DMS53 (cell line): ENCODE measurements around the gene MCTP1.
A peak's percentile ranks its signal among the peaks of the same experiment; 100 is the strongest.

Source experiments
- DNase-seq: peaks from one replicate; lab custom pipeline; 2025; lab: John Stamatoyannopoulos, UW

The MCTP1 gene

DNA sequence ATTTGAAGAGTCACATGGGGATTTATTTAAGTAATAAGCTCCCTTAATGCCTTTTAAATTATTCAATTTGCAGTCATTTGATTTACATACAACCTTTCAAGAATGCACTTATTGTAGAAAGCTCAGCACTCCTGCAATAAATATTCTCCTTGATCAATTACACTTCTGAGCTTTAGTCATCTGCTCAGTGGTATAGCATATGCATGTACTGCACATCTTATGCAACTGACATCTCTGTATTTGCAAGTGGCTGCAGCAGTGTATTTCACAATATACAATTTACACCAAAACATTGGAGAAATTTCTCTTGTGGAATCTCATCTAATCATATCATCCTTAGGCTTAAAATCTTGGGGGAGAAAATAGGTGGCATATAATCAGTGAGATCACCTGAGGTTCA, 340.7 kb downstream of the MCTP1 start:
- DNase-seq, result no peak

DNA sequence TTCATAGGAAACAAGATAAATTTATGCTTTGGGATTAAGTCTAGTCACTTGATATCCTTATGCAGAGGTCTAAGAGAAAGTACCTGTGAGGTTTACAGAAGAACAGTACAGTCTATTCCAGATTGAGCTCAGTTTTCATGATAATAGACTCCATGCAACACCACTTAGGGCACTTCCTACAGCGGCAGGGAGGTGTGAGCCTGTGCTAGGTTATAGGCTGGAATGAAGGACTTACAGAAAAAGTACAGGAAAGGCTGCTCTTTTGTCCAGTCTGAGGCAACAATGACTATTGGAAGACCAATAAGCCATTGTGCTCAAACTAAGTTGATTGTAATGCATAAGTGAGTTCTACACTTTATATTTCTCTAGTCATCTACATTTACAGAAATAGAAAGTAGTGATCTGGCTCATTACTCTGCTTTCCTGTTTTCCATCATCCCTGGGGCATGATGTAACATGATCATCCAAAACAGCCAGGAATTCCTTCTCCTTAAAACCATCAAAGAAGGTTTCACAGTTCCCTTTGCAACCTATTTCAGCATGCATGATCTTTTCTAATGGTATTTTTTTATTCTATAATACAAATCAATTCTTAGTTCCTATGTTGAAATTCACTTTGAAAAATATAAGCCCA, 343.7 kb downstream of the MCTP1 start:
- DNase-seq, result no peak

DNA sequence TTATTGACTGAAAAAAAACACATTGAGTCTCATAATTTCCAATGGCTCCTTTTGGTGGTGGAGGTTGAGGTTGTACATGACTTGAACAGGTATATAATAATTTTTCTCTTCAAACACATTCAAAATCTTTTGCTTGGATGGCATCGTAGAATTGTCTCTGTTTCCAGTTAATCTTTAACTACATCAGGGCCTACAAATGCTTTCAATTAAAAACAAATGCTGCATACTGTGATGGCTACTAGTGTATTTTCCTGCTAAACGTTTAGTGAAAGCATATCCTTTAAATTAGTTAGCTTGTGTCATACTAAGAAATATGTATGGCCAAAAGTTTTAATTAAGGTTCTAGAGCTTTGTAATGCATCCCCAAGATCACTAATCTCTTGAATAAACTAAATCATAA, 352.6 kb downstream of the MCTP1 start:
- DNase-seq, result peak; percentile 27

DNA sequence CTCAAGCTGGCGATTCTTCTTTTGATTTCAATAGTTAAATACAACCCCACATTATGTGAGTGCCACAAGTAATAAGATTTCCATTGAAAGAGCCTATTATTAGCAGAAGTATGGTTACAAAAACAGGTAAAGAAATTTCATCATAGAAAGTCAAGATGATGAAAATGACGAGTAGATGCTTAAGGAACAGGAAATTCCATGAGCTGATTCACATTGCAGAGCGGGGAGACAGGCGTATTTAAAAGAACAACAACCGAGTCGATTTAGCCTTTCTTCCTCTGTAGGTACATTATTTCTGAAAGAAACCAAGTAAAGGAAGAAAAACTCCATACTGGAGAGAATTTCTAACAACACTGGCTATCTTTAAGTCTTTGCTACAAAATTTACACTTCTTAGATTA, 356.0 kb downstream of the MCTP1 start:
- no peak for DNase-seq

DNA sequence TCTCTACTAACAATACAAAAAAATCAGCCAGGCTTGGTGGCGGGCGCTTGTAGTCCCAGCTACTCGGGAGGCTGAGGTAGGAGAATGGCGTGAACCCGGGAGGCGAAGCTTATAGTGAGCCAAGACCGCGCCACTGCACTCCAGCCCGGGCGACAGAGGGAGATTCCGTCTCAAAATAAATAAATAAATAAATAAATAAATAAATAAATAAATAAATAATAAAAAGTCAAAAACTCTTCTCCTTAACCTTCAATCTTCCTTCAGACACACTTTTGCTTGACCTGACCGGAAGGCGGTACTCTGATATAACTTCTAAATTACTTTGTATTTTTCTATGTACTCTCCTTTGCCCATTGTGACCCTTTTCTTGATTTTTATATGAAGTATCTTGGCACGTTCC, 364.3 kb downstream of the MCTP1 start:
- no peak for DNase-seq

DNA sequence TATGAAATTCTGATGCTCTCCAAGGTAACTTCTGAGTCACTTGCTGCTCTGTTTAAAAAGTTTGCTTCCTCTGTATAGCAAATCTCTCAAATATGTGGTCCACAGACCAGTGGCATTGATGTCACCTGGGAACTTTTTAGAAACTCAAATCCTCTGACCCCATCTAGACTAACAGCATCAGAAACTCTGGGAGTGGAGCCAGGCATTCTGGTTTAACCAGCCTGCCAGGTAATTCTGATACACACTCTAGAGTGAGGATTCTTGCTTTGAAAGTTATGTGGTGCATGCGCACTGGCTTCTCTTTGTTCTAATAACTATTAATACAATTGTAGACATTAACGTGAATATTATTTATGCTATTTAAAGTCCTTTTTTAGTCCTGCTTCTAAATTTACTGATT, 368.3 kb downstream of the MCTP1 start:
- no peak for DNase-seq

DNA sequence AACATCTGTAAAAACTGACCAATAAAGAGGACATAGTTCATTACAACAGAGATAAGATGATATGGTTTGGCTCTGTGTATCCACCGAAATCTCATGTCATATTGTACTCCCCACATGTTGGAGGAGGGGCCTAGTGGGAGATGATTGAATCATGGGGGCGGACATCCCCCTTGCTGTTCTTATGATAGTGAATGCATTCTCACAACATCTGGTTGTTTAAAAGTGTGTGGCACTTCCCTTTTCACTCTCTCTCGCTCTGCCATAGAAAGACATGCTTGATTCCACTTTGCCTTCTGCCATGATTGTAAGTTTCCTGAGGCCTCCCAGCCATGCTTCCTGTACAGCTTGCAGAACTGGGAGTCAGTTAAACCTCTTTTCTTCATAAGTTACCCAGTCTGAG, 373.6 kb downstream of the MCTP1 start:
- no peak for DNase-seq

DNA sequence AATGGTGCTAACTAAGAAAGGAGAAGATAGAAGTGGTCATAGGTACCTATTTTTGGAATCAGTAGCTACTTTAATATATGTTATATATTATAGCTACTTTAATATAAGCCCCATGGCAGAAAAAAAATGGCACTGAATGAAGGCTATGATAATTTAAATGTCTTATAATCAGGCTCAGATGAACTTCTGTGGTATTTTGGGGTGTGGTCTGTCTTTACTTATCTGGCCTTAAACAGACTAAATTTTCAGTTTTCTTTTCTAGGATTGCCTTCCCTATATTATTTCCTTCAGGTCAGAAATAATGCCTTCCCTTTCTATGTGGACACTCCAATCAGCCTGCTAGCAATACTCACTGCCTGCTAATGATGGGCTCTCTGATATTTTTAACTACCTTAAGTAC, 374.2 kb downstream of the MCTP1 start:
- DNase-seq, result no peak

DNA sequence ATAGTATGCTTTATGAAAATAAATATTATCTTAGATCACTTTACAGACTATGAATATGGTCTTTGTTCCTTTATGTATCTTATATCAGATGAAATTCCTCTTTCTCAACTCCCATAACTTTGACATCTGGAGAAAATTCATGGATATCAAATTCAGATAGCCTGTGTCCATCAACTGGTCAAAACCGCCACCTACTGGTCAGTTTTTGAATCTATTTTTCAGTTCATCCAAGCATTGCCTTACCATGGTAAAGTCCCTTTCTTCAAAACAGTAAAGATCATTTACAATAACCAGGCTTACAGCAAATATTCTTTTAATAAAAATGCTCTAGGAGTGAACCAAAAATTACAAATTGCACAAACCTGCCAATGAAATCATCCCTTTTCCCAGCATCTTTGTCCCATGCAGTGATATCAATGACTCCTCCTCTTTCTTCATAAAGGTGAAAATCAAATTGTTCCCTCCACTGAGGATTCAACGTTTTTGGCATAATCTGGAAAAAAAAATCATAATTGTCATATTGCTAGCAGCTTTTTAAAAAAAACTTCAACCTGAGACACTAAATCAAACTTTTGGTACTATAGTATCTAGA, 375.9 kb downstream of the MCTP1 start:
- peak; percentile 71 for DNase-seq

DNA sequence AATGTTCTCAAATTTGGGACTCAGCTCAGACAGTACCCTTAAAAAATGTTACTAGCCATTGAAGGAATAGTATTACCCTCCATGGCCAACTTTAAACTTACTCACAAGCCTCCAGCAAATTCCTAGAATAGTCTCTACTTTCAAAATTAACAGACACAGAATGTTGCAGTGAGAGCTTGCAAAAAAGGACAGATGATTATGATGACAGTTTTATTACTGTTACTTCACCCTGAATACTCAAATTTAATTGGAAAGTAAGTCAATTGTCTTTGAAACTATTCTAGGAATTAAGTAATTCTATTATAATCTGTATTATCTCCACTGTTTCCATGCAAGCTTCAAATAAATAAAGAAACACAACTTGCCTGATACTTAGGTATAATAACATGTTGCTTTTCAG, 378.1 kb downstream of the MCTP1 start:
- DNase-seq, result no peak

DNA sequence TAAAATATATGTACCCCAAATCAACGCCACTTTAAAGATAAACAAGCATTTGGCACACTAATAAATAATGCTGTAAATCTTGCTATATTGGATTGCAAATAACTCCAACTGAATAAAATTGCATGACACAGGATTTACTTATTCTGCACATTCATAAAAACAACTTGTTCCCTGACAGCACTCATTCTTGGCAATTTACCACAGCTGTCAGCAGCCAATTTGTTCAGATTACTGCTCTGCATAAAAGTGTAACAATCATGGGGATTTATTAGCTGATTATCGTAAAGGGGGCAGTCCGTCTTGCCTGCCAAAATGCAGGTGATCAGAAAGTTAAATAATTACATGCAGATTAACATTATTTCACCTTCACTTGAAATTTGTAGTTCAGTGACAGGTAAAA, 381.2 kb downstream of the MCTP1 start:
- DNase-seq, result no peak

DNA sequence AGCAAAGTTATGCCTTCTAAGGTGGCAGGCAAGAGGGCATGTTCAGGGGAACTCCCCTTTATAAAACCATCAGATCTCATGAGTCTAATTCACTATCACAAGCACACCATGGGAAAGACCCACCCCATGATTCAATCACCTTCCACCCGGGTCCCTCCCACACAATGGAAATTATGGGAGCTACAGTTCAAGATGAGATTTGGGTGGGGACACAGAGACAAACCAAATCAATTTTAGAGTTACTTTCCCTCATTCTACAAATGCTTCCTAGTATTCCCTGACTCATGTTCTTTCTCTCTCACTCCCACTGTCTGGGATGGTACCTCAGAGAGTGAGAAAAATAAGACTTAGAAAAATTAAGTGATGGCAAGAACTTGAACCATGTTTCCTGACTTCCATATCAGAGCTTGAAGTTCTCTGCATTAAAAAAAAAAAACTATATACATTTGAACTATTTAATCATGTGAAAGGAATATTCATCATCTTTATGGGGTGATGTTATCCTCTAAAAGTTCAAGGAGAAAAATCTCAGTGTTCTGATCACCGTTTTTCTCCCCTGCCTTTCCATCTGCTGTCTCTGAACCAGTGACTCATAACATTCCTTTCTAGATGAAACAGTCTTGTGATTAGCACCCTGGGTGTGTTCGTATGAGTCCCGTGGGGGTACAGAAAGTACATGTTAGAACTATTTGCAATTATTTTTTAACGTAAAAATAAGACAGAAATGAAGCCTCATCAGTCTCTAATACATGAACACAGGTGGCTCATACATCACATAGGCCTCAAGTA, 383.5 kb downstream of the MCTP1 start:
- DNase-seq, result no peak

DNA sequence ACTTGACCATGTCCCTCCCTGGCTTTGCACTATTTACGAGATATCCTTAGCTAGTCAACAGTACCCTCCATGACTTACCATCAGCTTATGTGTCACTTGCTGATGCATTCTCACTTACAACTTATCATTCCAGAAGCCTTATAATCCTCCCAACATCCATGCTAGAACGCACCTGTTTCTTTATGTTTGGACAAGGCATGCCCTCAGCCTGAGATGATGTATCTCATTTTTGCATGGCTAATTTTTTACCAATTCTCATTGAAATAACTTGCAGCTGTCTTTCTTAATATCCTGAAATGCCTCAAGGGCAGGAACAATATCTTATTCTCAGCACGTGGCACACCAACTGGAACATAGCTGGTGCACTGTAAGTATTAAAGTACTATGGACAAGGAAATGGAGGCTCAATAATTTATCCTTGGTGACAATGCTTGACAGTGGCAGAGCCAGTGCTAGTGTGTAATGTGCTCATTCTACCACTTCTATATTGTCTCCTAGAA, 384.8 kb downstream of the MCTP1 start:
- DNase-seq, result no peak

DNA sequence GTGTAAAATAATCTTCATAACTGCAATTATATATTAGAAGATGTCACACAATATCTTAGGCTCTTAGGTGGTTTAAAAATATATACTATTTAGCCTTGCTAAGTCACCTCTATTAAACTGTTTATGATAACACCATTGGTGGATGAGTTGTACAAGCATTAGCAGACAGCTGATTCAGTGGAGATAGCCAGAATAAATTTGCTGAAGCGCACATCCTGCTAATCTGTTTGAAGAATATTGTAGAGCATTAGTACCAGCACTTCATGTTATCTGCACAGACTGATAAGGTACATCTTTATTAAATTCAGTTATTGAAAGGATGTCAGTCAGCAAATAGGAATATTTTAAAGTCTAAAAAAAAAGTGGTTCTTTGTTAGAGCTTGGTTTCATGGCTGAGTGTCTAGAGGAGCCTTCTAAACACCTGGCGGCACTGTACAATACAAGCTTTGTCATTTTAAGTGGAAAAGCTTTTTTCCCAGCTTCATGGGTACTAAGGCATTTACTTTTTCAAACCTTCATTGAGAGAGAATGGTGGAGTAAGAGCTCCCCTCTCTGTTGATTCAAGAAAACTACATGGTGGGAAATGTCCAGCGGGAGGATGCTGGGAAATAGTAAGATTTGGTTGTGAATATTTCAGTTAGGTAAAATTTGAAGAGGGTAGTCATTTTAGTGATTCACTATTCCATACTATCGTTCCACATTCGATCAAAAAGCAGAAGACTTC, 391.3 kb downstream of the MCTP1 start:
- DNase-seq, result peak; percentile 47

DNA sequence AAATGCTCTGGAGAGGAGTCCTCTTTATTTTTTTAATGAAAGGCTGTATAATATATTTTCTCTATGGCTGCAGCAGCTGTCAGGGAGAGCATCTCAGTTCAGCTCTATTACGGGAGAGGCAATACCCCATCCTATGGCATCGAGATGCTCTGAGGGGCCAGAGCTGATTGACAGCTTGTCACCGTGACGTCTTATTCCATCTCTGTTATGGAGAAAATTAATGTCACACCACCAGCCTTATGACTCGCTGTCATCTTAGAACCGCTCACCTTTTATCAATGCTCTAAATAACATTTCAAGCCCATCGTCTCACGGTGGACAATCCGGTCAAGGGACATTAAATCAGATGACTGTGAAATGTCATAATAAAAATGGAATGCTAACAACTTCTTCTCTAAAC, 392.9 kb downstream of the MCTP1 start:
- DNase-seq, result no peak

DNA sequence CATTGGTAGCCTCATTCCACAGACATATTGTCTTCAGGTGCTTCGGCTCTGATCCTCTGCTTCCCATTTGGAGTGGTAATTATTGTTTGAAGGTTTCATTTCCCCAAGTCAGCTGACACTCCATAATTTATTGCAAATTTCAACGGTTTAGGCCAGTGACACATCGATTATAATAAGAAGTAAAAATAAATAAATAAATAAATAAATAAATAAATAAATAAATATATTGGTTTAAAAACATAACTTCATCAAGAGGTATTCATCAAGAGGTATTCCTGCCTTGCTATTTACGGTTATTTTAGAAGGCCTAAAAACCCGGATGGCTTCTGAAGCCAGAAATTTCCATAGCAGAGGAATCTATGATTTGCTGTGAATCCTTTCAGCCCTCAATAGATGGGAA, 393.3 kb downstream of the MCTP1 start:
- no peak for DNase-seq

DNA sequence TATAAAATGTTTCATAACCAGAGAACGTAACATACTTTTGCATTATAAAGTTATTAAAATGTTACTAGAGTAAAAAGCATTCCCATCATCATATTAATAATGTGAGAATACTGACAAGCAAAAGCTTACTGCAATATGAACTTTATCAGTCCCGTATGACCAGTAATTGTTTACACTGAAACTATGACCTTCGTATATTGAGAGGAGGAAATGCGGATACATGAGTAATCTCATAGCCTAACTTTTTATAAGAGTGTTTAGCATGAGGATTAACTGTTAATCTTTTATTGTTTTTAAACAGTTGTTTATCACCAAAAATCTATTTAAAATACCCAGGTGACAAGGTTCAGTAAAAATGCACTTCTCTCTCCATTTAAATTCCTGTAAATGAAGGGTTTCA, 394.0 kb downstream of the MCTP1 start:
- no peak for DNase-seq

DNA sequence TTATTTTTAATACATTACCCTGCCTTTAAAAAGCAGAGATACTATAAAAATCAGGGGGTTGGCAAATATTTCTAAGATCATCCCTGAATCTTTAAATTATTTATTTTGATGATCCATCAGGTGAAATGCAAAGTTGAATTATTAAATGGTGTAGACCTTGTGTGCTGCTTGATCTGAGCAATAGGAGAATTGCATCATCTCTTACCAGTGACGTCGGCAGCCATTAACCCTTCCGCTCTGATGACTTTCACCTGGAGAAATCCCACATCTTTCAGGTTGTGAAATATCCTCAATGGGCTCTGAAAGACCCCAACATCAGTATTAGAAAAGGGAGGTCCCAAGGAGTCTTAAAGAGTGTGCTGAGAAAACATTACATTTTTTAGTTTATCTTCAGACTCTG, 396.2 kb downstream of the MCTP1 start:
- no peak for DNase-seq

DNA sequence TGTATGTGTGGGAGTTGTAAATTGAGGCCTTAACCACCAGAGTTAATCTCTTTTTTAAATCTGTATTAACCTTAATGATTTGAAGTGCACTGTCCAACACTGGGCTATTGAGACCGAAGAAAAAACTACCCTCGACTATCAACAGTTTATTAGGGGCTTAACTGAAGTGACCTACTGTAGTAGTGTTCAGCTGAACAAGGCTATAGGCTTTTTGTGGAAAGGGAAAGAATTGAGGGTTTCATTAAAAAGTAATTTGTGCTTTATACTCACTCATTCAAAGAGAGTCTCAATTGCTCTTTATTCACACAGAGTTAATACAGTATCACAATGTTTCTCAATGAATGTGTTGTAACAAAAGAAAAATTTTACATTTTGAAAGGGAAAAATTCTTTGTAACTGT, 399.0 kb downstream of the MCTP1 start:
- DNase-seq, result no peak

DNA sequence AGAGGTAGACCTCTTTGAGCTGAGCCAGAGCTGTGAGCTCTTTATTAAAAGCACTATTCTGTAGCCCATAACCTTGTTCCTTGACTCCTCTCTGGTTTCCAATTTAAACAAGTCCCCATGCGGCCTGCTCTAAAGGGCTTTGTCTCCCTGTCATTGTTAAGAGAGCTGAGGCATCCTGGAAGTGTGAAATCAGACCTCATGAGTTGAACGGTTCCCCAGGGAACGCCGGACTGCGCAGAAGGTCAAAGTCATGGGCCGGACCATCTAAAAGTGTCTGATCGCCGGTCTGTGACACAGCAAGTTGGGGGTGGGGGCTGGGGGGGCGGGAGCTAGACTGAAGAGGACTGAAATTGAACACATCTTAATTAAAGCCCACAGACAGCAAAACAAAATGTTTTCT, 400.6 kb downstream of the MCTP1 start:
- DNase-seq, result no peak

DNA sequence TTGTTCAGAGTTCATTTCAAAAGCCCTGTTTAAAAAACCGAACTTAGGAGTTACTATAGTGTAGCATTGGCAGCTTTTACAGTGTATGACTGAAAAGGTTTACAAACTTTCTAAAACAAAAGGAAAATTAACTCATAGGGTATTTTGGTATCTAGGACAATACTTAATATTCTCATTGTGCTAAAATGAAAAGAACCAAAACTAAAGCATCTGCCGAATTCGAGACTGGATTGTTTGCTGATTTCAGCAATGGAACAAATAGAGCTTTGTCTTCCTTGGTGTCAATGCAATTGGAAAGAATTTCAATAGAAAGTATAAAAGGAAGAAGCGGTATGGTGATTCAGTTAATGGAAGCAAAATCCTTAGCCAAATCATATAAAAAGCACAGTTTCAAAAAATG, 412.4 kb downstream of the MCTP1 start:
- no peak for DNase-seq

DNA sequence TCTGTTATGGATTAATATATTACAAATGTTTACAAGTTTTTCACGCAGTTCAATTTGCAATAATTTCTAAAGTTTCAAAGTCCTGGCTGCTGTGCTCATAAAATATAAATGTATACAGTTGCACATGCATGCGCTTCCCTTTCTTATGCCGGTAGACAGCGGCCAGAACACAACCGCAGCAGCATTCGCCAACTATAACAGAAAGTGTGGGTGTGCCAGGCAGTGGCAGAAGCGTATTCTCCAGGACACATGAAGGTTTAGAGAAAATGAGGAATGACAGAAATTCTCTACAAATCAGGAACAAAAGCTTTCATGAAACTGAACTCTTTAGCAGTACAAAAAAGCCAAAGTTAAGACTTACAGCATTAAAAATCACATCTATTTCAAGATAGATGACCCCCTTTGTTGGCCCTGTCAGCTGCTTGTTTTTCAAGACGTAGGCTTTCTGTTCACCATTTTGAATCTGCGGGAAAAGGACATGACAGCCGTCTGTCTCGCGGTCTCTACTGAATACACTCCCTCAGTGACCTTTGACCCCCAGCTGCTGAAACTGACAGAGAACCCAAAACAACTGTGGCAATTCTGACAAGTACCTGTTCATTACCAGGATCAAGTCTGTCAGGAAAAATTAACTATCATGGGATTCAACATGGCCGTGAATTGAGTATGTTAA, 414.2 kb downstream of the MCTP1 start:
- DNase-seq, result peak; percentile 6
